ENCODE measurements around the gene ZBTB12. TPM values are rescaled to one million over a fixed set of nuclear protein-coding genes. Genes with fewer than 3 reads are reported as not detected.
"Not testable (repeated sequence)": the region's sequence is repeated elsewhere in the genome, so short reads cannot be mapped to it uniquely, and the experiment has no call there.

ZBTB12 gene
- polyA plus RNA-seq, 1 donor (not counting 4 experiments of a cell fraction or from before 2014, with no cell fraction given) = 0.64 TPM

GRCh38 chr6:31869343-31869742 is 32.5 kb downstream of the ZBTB12 start:
- H3K27ac ChIP-seq (ENCODE audit: control insufficient read depth, insufficient read depth, low read length) = no peak overlapping the region
- no peak overlapping the region for H3K4me2 ChIP-seq (ENCODE audit: control insufficient read depth, extremely low read depth, insufficient read depth, low read depth, low read length)
- DNase-seq (ENCODE audit: low read depth, low spot score) (no peak), FAIRE-seq (no peak)
- H3K4me3 ChIP-seq (ENCODE audit: control insufficient read depth in 2 of 3, extremely low read depth in 1 of 3, insufficient read depth in 2 of 3, low read depth in 1 of 3, low read length in 3 of 3) = no peak overlapping the region
- peaks cover 5% of the 10 kb centered on the region for H3K4me1 ChIP-seq (ENCODE audit: control insufficient read depth, extremely low read depth, insufficient read depth, low read length)
- H3K9me3 ChIP-seq (ENCODE audit: control insufficient read depth, low read depth, low read length) = no peaks in the 10 kb centered on the region
- TF ChIP-seq CTCF (optimal IDR thresholded peaks at IDR 0.05 in 1 of 3, IDR thresholded peaks at IDR 0.05 in 1 of 3, conservative IDR thresholded peaks at IDR 0.05 in 1 of 3; ENCODE audit: extremely low read depth in 1 of 3, insufficient read depth in 2 of 3, low read length in 3 of 3) (no peak), EZH2 (IDR thresholded peaks at IDR 0.05; ENCODE audit: low read length) (no peak)
- H3K36me3 ChIP-seq (ENCODE audit: control insufficient read depth in 2 of 2, extremely low read depth in 1 of 2, insufficient read depth in 2 of 2, low read length in 2 of 2) = no peaks in the 10 kb centered on the region
- no peaks in the 10 kb centered on the region for H3K79me2 ChIP-seq (ENCODE audit: control insufficient read depth, insufficient read depth, low read length)
- dilution Hi-C loops (cut with MboI; ENCODE audit: extremely low pct_ligation_motif_present, low sequenced_read_pairs) = no loop called here
- H3K9ac ChIP-seq (ENCODE audit: control insufficient read depth, extremely low read depth, insufficient read depth, low read length) = no peak overlapping the region
- no peaks in the 10 kb centered on the region for H4K20me1 ChIP-seq (ENCODE audit: control insufficient read depth, extremely low read depth, insufficient read depth, low read length)
- no peaks in the 10 kb centered on the region for H3K9me1 ChIP-seq (ENCODE audit: control insufficient read depth, extremely low read depth, insufficient read depth, low read length)
- H3K27me3 ChIP-seq (ENCODE audit: control insufficient read depth, extremely low read depth, insufficient read depth, low read length) = no peaks in the 10 kb centered on the region
- no peak overlapping the region for H2AFZ ChIP-seq (ENCODE audit: control insufficient read depth, low read length)

DNA sequence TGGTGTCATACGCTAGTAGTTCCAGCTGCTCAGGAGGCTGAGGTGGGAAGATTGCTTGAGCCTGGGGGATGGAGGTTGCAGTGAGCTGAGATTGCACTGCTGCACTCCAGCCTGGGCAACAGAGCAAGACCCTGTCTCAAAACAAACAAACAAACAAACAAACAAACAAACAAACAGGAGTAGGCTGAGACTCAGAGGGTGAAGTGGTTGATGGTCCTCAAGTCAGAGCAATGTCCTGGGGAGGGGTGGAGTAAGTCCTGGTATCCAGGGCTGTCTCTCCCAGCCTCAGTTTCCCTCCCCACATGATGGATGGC is 33.3 kb downstream of the ZBTB12 start:
- H3K36me3 ChIP-seq (ENCODE audit: control insufficient read depth in 2 of 2, extremely low read depth in 1 of 2, insufficient read depth in 2 of 2, low read length in 2 of 2); H3K27me3 ChIP-seq (ENCODE audit: control insufficient read depth, extremely low read depth, insufficient read depth, low read length); H3K27ac ChIP-seq (ENCODE audit: control insufficient read depth, insufficient read depth, low read length); dilution Hi-C loops (cut with MboI; ENCODE audit: extremely low pct_ligation_motif_present, low sequenced_read_pairs); H3K4me3 ChIP-seq (ENCODE audit: control insufficient read depth in 2 of 3, extremely low read depth in 1 of 3, insufficient read depth in 2 of 3, low read depth in 1 of 3, low read length in 3 of 3); H3K9me1 ChIP-seq (ENCODE audit: control insufficient read depth, extremely low read depth, insufficient read depth, low read length); H3K4me1 ChIP-seq (ENCODE audit: control insufficient read depth, extremely low read depth, insufficient read depth, low read length); H3K79me2 ChIP-seq (ENCODE audit: control insufficient read depth, insufficient read depth, low read length); H3K9ac ChIP-seq (ENCODE audit: control insufficient read depth, extremely low read depth, insufficient read depth, low read length); H3K9me3 ChIP-seq (ENCODE audit: control insufficient read depth, low read depth, low read length); H3K4me2 ChIP-seq (ENCODE audit: control insufficient read depth, extremely low read depth, insufficient read depth, low read depth, low read length); DNase-seq (ENCODE audit: low read depth, low spot score); H2AFZ ChIP-seq (ENCODE audit: control insufficient read depth, low read length); H4K20me1 ChIP-seq (ENCODE audit: control insufficient read depth, extremely low read depth, insufficient read depth, low read length); FAIRE-seq: not testable (repeated sequence)

Data from keratinocyte (primary cell).